HG03378 (cell line): ENCODE data around the gene ZFHX2.

Source experiments
- ATAC-seq: cut with Tn5 transposase; IDR thresholded peaks from one replicate; pipeline ENCODE4 v1.9.1; 2021; ENCODE audit warnings: mild to moderate bottlenecking, moderate library complexity; ENCODE audit not compliant: unreplicated experiment

The ZFHX2 gene

GRCh38 chr14:23573384-23574015 lies 21.9 kb upstream of the ZFHX2 start:
- no peak for ATAC-seq

- no peak for ATAC-seq
Measured at GRCh38 chr14:23572836-23573235, 21.3 kb upstream of the ZFHX2 start.

- no peak for ATAC-seq
Measured at GRCh38 chr14:23572524-23572828, 20.9 kb upstream of the ZFHX2 start.

DNA sequence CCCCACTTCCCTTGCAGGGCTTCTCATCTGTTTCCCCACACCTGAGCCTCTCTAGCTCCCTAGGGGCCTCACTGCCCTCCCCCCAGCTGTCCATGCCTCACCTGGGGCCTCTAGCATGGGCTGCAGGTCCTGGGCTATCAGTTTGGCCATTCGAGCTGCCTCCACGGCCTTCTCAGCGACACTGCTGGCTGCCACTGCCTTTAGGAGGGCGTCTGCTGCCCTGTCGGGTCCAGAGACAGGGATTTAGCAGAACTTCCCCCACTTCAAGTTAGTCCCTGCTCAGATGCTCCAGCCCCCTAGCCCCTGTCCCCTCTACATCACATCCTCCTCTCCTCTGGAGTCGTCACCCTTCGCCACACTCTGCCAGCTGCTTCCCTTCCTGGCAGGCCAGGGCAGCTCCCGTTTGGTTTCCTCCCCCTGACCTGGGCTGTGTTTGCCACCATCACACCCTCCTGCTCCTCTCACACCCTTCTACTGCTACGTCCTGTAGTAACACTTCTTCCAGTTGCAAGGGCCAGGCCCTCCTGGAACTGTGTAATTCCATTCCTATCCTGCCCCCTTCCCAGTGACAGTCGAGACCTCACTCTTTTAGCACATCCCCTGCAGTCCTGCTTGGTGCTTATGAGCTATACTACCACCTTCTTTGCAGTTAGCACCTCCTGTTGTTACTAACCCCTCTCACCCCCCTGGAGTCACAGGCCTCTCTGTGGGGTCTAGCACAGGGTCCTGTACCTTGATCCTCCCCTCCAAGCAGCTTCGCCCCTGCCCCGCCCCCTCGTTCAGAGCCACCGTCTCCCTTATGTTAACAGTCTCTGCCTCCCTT lies 20.3 kb upstream of the ZFHX2 start:
- no peak for ATAC-seq

DNA sequence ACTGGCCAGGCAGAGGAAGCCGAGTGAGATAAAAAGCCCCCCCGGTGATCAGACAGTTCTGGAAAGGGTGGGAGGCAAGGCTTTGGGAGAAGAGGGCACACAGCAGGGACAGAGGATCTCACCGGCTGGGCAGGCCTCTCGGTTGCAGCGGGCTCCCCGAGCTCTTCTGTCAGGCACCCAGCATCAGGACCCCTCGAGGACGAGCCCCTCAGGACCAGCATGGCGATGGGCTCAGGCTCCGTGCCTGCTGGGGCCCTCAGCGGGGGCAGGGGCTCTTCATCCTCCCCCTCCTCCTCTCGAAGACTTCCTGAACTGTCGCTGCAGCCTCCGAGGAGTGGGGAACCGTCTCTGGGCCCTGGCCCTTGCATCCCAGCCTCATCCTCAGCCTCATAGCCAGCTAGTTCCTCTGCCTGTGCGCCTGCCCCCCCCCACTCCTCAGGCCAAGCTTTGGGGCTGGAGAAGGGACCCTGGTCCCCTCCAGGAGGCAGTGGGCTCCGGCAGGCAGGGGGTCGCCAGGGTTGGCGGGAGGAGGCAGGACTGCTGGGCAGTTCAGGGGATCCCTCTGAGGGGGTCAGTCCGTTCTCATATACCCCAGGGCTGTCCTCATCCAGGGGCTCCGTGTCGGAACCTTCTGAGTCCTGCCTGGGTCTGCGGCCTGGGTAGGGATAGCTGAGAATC lies 19.4 kb upstream of the ZFHX2 start:
- no peak for ATAC-seq

DNA sequence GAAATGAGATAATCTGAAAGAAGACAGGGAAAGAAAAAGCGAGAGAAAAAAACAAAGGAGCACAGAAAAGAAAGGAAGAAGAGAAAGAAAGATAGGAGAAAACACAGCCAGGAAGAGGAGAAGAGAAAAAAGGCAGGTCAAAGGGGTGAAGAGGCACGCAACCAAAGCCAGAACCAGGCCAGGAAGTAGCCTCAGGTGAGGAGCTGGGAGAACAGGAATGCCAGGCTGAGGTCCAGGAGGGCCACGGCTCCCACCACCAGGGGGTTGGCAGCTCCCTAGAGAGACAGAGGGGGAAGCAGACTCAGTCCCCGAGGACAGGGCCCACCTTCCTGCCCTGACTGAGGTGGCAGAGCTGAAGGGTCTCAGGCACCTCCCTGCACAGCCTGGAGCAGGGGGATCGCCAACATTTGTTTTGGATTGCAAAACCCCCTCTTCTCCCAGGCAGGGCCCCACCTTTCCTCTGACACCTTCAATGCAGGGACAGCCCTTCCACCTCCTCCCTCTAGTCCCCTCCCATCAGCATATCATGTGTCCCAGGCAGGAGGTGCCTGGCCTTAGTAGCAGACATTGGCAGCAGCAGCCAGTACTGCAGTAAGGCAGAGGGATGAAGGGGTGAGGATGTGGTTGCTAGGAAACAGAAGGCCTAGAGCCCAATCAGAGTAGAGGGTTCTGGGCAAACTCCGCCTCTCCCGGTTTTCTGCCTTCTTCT lies 18.0 kb upstream of the ZFHX2 start:
- ATAC-seq: no peak

DNA sequence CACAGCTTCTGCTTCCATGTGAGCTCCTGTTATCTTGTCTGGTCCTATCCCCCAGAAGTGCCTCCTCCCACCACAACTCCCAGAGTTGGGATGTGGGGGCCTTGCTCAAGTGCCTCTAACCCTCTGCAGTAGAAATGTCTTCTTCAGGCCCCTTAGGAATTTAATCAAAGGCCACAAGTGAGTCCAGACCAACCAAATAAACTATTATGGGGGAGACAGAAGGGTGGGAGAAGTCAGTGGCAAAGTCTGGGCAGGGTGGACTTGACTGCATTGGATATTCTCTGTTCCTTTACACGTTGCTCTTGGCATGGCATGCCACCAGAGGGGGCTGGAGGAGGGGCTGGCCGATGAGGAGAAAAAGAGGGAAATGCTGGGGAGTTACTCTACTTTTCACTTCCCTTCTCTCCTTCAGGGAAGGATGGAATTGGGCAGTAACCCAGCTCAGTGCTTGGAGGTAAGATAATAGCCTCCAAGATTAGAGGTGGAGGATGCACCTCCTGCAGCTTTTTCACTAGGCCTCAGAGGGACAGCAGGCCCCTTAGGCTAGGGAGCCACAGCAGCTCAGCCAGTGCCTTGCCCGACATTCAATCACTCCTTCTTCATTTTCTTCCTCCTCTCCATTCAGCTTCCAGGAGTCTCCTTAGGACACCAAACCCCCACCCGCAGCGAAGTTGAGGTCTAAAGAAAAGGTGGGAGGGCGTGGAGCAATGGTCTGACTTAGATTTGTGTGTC lies 17.2 kb upstream of the ZFHX2 start:
- ATAC-seq: no peak

DNA sequence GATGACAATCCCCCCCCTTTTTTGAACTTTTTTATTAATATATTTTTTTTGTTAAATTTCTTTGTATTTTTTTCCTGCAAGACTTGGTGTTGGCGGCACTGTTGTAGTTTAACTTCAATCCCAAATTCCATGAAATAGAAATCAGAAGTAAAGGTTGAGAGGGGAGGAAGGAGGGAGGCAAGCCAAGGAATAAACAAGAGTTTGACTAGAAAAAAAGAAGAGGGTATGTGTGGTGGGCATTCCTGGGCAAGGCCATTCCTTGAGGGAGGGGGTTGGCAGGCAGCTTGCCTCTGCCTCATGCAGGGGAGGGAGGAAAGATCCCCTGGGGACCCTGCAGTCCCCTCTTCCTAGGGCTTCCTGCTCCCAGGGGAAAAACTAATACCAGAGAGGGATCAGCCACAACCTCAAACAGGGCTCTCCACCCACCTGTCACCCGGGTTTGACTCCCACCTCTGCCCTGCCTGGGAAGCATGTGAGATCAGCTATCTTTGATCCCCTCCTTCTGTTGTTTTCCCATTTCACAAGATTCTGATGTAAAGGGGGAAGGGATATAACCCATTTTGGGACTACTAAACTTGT lies 16.5 kb upstream of the ZFHX2 start:
- no peak for ATAC-seq

DNA sequence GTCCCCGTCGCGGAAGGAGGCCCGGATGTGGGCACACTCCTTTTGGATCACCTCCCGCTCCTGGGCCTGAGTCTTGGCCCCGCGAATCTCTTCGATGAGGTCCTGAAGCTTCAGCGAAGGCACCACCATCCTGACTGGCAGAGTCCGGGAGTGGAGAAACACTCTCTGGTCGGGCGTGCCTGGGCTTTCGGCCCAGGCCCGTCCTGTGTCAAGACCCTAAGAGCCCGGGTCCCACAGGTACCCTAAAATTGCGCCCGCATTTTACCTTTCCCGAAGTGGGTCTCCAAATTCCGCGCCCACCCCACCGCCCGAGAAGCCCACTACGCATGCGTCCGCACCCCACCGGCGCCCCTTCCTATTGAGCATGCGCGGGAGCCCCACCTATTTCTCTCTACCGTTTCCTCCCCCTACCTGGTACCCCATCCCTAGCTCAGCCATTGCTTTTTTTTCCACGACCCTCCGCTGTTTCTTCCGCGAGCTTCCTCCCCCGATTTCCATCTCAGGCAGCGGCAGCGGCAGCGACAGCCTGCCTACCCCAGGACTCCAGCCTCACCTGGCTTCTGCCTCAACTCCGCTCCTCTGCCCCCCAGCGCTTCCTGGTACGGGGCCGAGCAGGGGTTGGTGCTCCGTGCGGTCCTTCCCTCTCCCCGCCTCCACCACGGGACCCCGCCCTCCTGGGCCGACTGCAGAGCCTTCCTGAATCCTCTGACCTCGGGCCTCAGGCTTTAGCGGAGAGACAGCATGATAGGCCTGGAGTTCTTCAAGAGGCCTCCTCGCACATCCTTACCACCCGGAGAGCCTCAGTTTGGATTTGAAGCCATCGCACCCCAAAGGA lies 15.8 kb upstream of the ZFHX2 start, which contains the start of gene AP1G2:
AP1G2 (minus strand) TSS at position 606 of the 835 bp plus-strand sequence; CDS start at position 129, 477 bp downstream.
- peak; percentile 64 for ATAC-seq

DNA sequence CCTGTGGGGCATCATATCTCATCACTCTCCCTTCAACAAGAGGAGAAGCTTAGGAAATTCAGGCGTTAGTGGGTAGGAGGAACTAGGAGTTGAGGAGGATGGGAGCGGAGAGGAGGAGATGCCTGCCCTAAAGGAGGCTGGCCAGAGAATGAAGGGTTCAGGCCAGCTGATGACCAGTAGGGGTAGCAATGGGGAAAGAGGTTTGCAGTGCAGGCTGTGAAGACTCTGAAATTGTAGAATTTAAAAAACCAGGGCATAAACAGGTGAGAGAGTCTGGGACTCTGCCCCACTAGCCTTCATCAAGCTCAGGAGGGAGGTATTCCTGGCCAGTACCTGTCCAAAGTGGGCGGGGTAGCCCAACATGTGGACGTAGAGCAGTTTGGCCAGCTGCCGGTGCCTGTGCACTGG lies 15.2 kb upstream of the ZFHX2 start:
- no peak for ATAC-seq

- ATAC-seq: no peak
Measured at GRCh38 chr14:23566112-23566777, 14.7 kb upstream of the ZFHX2 start.

GRCh38 chr14:23565626-23566025 lies 14.1 kb upstream of the ZFHX2 start:
- ATAC-seq: no peak

- no peak for ATAC-seq
Measured at GRCh38 chr14:23564876-23565275, 13.3 kb upstream of the ZFHX2 start.

DNA sequence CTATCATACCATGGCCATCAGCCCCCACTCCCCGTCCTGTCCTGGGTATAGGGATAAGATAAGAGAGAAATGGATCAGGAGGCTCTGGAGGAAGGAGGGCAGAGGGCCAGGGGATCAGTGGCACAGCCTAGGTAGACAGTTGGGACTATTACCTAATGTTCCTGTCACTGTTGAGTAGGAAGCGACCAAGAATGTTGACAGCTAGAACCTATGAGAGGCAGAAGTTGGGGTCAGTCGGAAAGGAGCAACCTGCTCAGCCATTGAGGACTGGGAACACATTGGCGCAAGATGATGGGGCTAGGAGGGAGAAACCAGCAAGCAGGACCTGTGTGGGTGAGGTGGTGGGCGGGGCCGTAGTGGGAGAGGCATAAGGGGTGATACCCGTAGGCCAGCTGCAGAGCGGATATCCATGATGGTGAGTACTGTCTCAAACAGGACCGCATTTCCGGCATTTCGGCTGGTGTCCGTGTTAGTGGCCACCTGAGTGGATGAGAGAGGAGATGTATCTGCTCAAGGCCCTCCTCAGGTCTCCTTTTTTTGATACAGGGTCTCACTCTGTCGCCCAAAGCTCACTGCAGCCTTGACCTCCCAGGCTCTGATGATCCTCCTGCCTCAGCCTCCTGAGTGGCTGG lies 12.7 kb upstream of the ZFHX2 start:
- no peak for ATAC-seq

GRCh38 chr14:23563473-23564180 lies 12.1 kb upstream of the ZFHX2 start:
- no peak for ATAC-seq

DNA sequence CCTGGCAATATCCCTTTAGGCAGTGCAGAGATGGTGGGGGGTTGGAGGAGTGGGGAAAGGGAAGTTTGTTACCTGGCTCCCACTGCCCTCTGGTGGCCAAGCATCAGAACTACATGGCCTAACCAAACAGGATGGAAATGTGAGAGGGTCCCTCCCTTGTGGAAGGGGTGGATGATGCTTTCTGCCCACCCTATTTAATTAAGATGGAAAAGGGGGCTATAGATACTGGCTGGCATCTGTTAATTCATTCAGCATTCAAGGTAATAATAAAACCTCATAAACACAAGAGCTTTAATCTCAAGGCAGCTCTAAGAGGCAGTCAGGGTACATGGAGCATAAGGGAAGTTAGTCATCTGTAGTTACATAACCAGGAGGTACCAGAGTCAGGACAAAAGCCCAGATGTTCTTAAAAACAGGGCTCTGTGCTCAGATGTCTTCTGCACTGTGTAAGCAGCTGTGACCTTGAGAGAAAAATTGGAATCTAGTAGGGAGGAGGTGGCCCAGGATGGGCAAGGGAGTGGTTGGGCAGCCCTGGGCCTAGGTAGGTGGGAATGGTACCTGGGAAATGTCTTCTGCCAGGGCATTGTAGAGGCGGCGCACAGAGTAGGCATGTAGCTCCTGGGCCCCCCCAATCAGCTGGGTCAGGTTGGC lies 11.4 kb upstream of the ZFHX2 start:
- ATAC-seq: no peak
